ENCODE results near the gene PRKCH.

PRKCH gene

DNA sequence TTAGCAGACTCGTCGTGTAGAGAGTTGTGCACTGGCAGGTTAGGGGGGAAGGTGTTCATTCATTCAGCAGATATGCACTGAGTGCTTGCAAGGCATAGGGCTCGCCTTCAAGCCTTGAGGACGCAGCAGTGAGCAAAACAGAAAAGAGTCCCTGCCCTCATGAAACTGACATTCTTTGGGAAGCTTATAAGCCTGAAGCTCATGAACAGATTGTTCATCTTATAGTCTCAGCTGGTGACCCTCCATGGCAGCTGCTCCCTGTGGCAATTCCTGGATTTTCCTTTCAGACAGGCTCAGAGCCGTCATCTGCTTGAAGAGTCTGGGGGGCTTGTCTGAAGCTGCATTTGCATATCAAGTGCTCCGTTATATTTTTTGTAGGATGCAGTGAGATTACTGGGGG, 148.4 kb downstream of the PRKCH start:
- DNase-seq (ENCODE audit: extremely low read depth, low read depth): no peak
- TF ChIP-seq, protein P1, sequence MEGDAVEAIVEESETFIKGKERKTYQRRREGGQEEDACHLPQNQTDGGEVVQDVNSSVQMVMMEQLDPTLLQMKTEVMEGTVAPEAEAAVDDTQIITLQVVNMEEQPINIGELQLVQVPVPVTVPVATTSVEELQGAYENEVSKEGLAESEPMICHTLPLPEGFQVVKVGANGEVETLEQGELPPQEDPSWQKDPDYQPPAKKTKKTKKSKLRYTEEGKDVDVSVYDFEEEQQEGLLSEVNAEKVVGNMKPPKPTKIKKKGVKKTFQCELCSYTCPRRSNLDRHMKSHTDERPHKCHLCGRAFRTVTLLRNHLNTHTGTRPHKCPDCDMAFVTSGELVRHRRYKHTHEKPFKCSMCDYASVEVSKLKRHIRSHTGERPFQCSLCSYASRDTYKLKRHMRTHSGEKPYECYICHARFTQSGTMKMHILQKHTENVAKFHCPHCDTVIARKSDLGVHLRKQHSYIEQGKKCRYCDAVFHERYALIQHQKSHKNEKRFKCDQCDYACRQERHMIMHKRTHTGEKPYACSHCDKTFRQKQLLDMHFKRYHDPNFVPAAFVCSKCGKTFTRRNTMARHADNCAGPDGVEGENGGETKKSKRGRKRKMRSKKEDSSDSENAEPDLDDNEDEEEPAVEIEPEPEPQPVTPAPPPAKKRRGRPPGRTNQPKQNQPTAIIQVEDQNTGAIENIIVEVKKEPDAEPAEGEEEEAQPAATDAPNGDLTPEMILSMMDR (IDR thresholded peaks at IDR 0.05; ENCODE audit: low read depth, low read length, missing control alignments): no peak
- no peak overlapping the region for H3K4me3 ChIP-seq (replicated peaks; ENCODE audit: low read depth, low read length)

DNA sequence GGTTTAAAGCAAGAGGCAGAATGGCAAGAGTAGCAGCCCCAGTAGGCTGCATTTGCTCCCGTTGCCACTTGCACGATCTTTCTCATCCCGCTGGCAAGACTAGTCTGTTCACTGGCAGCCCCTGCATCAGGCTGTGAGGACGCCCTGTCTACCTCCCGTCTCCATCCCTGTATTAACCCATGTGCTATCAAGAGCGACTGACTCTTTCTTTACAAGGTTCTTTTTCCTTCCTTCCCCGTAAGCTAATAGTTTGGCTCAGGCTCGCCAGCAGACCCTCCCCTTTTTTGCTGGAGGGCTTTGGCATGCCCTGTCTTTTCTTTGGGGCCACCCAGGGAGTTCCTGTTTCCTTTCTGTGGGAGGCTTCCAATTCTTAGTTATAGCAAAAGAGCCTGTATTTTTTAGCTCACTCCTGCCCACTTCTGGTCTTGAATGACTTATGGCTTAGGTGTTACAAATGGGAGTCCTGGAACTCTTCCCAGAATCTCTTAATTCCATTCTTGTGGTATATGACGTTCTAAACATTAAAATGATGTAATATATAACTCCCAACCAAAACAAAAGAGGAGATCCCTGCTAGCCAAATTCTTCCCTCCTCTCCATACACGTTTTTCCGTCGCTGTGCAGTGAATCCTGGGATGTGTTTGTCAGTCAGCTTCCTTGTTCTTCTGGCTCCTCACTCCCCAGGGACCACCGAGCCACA, 149.0 kb downstream of the PRKCH start:
- TF ChIP-seq, protein P1 (IDR thresholded peaks at IDR 0.05; ENCODE audit: low read depth, low read length, missing control alignments): peak; percentile 33
- DNase-seq (ENCODE audit: extremely low read depth, low read depth): peak; percentile 96

DNA sequence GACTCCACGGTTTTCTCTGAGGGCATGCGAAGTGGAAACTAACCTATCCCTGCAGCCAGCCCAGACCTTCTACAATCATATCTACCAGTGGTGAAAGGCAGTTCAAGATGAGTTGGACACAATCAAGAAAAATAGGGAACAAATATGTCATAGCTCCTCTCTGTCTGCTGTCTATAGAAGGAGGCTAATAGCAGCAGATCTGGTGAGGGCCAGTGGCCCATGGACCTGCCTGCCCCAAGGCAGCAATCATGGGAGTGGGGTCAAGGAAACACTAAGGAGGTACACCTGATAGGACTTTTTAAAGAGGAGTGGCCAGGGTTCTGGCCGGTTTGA, 149.5 kb downstream of the PRKCH start:
- H3K4me3 ChIP-seq (replicated peaks; ENCODE audit: low read depth, low read length): no peak overlapping the region
- TF ChIP-seq, protein P1 (IDR thresholded peaks at IDR 0.05; ENCODE audit: low read depth, low read length, missing control alignments): no peak
- DNase-seq (ENCODE audit: extremely low read depth, low read depth): no peak

More for the DNA sequence above, 149.0 kb downstream of the PRKCH start:
- H3K4me3 ChIP-seq (replicated peaks; ENCODE audit: low read depth, low read length): no peak overlapping the region

DNA sequence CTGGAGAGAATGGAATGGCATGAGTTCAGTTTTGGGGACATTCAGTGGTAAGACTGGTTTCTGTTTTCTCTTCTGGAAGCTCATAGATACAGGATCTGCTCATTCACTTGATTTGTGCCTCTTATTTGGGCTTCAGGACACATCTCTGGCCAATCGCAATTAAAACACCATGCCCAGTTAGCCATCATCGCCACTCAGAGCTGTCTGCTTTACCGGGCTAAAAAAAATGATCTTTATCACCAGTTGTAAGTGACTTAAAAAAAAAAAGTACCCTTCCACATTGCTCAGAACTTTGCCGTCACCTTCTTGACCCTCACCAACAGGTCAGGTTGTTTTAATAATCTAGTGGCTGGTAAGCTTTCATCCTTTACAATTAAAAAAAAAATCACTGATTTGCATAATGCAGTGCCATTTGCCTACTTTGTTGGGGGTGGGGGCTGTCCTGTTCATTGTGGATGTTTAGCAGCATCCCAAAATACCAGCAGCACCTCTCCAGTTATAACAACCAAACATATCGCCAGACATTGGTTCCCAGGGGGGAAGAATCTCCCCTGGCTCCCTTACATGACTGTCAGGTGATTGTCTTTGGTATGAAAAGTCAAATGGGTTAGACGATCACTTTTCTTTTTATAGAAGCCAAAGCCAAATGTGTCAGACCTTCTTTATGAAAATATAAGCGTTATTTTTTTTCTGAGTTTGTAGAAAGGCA, 150.1 kb downstream of the PRKCH start:
- TF ChIP-seq, protein P1 (IDR thresholded peaks at IDR 0.05; ENCODE audit: low read depth, low read length, missing control alignments): no peak
- H3K4me3 ChIP-seq (replicated peaks; ENCODE audit: low read depth, low read length): peak overlapping the region; percentile 26
- DNase-seq (ENCODE audit: extremely low read depth, low read depth): no peak

DNA sequence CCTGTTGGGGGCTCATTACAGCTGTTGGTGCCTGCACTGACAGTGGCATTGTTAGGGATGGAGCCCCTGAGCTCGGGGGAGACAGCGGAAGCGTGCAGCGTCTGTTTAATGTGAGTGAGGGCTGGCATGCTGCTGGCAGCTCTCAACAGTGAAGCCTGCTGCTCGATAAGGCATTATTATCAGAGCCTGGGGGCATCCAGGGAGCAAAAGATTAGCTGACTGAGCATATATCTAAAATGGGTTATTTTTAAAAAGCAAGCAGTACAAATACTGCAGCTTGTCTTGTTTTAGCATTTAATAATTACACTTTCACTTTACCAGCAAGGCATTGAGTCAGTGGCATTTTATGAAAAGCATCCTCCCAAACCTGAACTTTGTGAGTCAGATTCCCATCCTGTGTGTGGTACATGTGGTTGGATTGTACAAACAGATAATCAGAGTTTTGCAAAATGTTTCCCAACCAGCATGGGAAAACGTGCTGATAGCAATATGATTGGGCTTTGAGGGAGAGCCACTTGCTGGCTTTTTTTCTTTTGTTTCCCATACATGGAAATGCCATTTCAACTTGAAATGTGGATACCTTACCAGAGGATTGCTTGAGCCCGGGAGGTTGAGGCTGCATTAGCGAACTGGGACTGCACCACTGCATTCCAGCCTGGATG, 150.8 kb downstream of the PRKCH start:
- TF ChIP-seq, protein P1 (IDR thresholded peaks at IDR 0.05; ENCODE audit: low read depth, low read length, missing control alignments): no peak
- peak overlapping the region; percentile 26 for H3K4me3 ChIP-seq (replicated peaks; ENCODE audit: low read depth, low read length)
- peak; percentile 86 for DNase-seq (ENCODE audit: extremely low read depth, low read depth)

DNA sequence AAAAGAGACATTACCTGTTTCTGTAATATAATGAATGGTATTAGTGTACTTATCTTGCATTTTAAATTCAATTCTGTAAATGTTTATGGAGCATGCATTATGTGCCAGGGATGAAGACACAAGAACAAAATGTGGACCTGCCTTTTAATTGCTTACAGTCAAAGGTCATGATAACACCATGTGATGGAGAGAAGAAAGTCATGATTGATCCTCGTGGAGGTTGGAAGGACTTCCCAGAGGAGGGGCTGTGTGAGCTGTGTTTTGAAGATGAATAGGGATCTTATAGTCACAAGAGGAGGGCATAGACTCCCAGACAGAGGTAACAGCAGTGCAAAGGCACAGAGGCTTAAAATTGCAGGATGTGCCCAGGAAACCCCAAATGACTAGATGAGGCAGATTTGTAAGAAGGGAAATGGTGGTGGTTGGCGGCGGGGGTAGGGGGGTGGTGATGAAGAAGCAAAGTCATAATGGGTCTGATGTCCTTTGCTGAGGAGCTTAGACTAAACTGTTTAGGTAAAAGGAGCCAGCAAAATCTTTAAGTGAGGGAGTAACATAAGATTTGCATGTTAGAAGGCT, 151.5 kb downstream of the PRKCH start:
- TF ChIP-seq, protein P1 (IDR thresholded peaks at IDR 0.05; ENCODE audit: low read depth, low read length, missing control alignments): no peak
- no peak overlapping the region for H3K4me3 ChIP-seq (replicated peaks; ENCODE audit: low read depth, low read length)
- DNase-seq (ENCODE audit: extremely low read depth, low read depth): no peak
